T47D (cell line): ENCODE results near the gene TNNC1.

Experiments used
- DNase-seq, 2 experiments: peaks; one replicate each; pipeline versions ENCODE4 v3.0.0 to v3.0.0-alpha.2; 2011 to 2012; ENCODE audit warnings: low read depth in 1 of 2, low spot score in 1 of 2
- JUND ChIP-seq: IDR thresholded peaks from 2 replicates; pipeline ENCODE4 v1.6.1; 2012; ENCODE audit warnings: low read depth
- in situ Hi-C: cut with HindIII; loops from 2 replicates; pipeline ENCODE4 v1.10.0; 2016; ENCODE audit warnings: low sequenced_read_pairs, low pct_unique_long_range_greater_than_20kb

The TNNC1 gene

GRCh38 chr3:52441091-52441771, 12.6 kb downstream of the TNNC1 start:
- in situ Hi-C loops = no loop called here
- no peak for TF ChIP-seq JUND
- no peak for DNase-seq

GRCh38 chr3:52440671-52441070, 13.2 kb downstream of the TNNC1 start:
- DNase-seq = no peak
- TF ChIP-seq JUND = no peak
- in situ Hi-C loops = no loop called here

GRCh38 chr3:52440249-52440551, 13.6 kb downstream of the TNNC1 start:
- no peak for DNase-seq
- in situ Hi-C loops = no loop called here

GRCh38 chr3:52439426-52440248, 14.2 kb downstream of the TNNC1 start:
- DNase-seq = no peak
- in situ Hi-C loops = no loop called here
- TF ChIP-seq JUND = no peak

More at GRCh38 chr3:52440249-52440551, 13.6 kb downstream of the TNNC1 start:
- no peak for TF ChIP-seq JUND

GRCh38 chr3:52438579-52439425, 15.0 kb downstream of the TNNC1 start:
- no peak for TF ChIP-seq JUND
- DNase-seq = no peak
- in situ Hi-C loops = no loop called here

GRCh38 chr3:52438104-52438376, 15.8 kb downstream of the TNNC1 start:
- in situ Hi-C loops = no loop called here
- TF ChIP-seq JUND = no peak
- no peak for DNase-seq

- in situ Hi-C loops = no loop called here
- DNase-seq = peak in 1 of 2 experiments; percentile 45
- no peak for TF ChIP-seq JUND
These were observed 16.3 kb downstream of the TNNC1 start for GRCh38 chr3:52437326-52438103.

GRCh38 chr3:52436500-52437149, 17.2 kb downstream of the TNNC1 start:
- in situ Hi-C loops = no loop called here

GRCh38 chr3:52435246-52436101, 18.4 kb downstream of the TNNC1 start:
- in situ Hi-C loops = no loop called here
- no peak for TF ChIP-seq JUND
- no peak for DNase-seq

More at GRCh38 chr3:52436500-52437149, 17.2 kb downstream of the TNNC1 start:
- TF ChIP-seq JUND = no peak
- DNase-seq = no peak

GRCh38 chr3:52434491-52435115, 19.2 kb downstream of the TNNC1 start:
- in situ Hi-C loops = no loop called here
- no peak for DNase-seq
- no peak for TF ChIP-seq JUND

- TF ChIP-seq JUND = no peak
- DNase-seq = no peak
- in situ Hi-C loops = no loop called here
These were observed 19.8 kb downstream of the TNNC1 start for GRCh38 chr3:52433996-52434479.
